K562 (cell line): Measurements from ENCODE around the gene SLC10A4. TPM values are rescaled to one million over a fixed set of nuclear protein-coding genes. Genes with fewer than 3 reads are reported as not detected.

Experiments used
- ATAC-seq: fragments of 200-7000 bp; cut with Tn5 transposase; 3 replicates; pipeline ENCODE4 v1.9.1; 2020; ENCODE audit warnings: moderate library complexity
- BruUV-seq: library from RNA; stranded (reverse); fragments of 400-500 nt; replicated peaks from 2 replicates; lab custom pipeline; 2021; lab: Mats Ljungman, UMichigan
- CTCF ChIA-PET: fragments of 300-600 bp; formaldehyde crosslinking; extraction: SDS; loops from one replicate; lab custom pipeline; 2021; ENCODE audit warnings: low intra/inter-chr PET ratio; lab: Yijun Ruan, JAX
- POLR2A ChIA-PET: fragments of 300-600, 350-650 bp; sonication (Branson Sonifier 250); formaldehyde crosslinking; extraction: SDS; loops from one replicate; lab custom pipeline; 2021; ENCODE audit warnings: antibody characterized with exemption, inconsistent platforms; lab: Yijun Ruan, JAX
- DNase-seq, 4 experiments: peaks; one replicate each; pipeline versions ENCODE4 v3.0.0 to v3.0.0-alpha.2; 2011 to 2018; ENCODE audit warnings: low spot score in 3 of 4, mixed read lengths in 3 of 4; ENCODE audit errors: extremely low read depth in 1 of 4
- FAIRE-seq: peaks from 2 replicates; lab custom pipeline; 2011; peaks lifted over from hg19 to GRCh38; lab: Jason Lieb, UNC
- H2AFZ ChIP-seq: 2 replicates; pipeline ENCODE4 v1.6.0; 2011; ENCODE audit warnings: low read depth, low read length, control low read depth, inconsistent platforms
- H3K27ac ChIP-seq: fragments of 200-600 bp; 3 replicates; pipeline ENCODE4 v1.8.0; 2011; ENCODE audit warnings: low read depth, mild to moderate bottlenecking, control low read depth, inconsistent platforms, low read length, moderate library complexity, mixed read lengths; ENCODE audit errors: extremely low read depth
- H3K27me3 ChIP-seq, 2 experiments: fragments of 300-600 bp in 1 of 2; 2 replicates in 1 of 2; 3 replicates in 1 of 2; pipeline versions ENCODE4 v1.6.0 to v1.8.0; 2011; ENCODE audit warnings: inconsistent platforms in 2 of 2, low read length in 2 of 2, mild to moderate bottlenecking in 1 of 2, mixed read lengths in 1 of 2, moderate library complexity in 1 of 2; ENCODE audit not compliant: control insufficient read depth in 2 of 2, insufficient read depth in 2 of 2
- H3K36me3 ChIP-seq: fragments of 300-600 bp; 3 replicates; pipeline ENCODE4 v1.8.0; 2011; ENCODE audit warnings: mild to moderate bottlenecking, low read length, inconsistent platforms; ENCODE audit not compliant: control insufficient read depth, insufficient read depth
- H3K4me1 ChIP-seq, 2 experiments: fragments of 200-600 bp in 1 of 2; replicated peaks in 1 of 2; 2 replicates in 1 of 2; 3 replicates in 1 of 2; pipeline versions ENCODE4 v1.5.1 to v1.8.0; 2011; ENCODE audit warnings: inconsistent platforms in 2 of 2, low read length in 2 of 2, mild to moderate bottlenecking in 1 of 2, mixed read lengths in 1 of 2, moderate library complexity in 1 of 2; ENCODE audit not compliant: control insufficient read depth in 2 of 2, insufficient read depth in 2 of 2
- H3K4me2 ChIP-seq: 2 replicates; pipeline ENCODE4 v1.6.1; 2011; ENCODE audit warnings: low read length, control low read depth, inconsistent platforms, mixed read lengths; ENCODE audit not compliant: insufficient read depth
- H3K4me3 ChIP-seq: fragments of 200-600 bp; sonication (generic), shearing (Covaris generic); 2 replicates; pipeline ENCODE4 v1.5.1; 2016; ENCODE audit warnings: control low read depth, inconsistent platforms
- H3K79me2 ChIP-seq: fragments of 200-600 bp; 3 replicates; pipeline ENCODE4 v1.8.0; 2011; ENCODE audit warnings: low read length, inconsistent platforms; ENCODE audit not compliant: control insufficient read depth, insufficient read depth
- H3K9ac ChIP-seq, 2 experiments: 2 replicates each; pipeline versions ENCODE4 v1.6.0 to v1.6.1; 2011; ENCODE audit warnings: low read depth in 2 of 2, low read length in 2 of 2, control low read depth in 1 of 2, inconsistent platforms in 1 of 2, mild to moderate bottlenecking in 1 of 2, mixed read lengths in 1 of 2; ENCODE audit not compliant: insufficient read depth in 1 of 2
- H3K9me1 ChIP-seq: one replicate; pipeline ENCODE4 v1.6.0; 2011; ENCODE audit warnings: inconsistent platforms, mild to moderate bottlenecking, low read length, moderate library complexity; ENCODE audit not compliant: control insufficient read depth, insufficient read depth
- H3K9me3 ChIP-seq: replicated peaks from 2 replicates; pipeline ENCODE4 v1.5.1; 2011; ENCODE audit warnings: low read depth, low read length, inconsistent platforms; ENCODE audit not compliant: control insufficient read depth, insufficient read depth
- H4K20me1 ChIP-seq: replicated peaks from 2 replicates; pipeline ENCODE4 v1.6.1; 2011; ENCODE audit warnings: low read length, inconsistent platforms, mixed read lengths; ENCODE audit not compliant: control insufficient read depth, insufficient read depth
- C11orf30 ChIP-seq: fragments of 450-650 bp; IDR thresholded peaks from 2 replicates; pipeline ENCODE4 v1.6.1; 2016; ENCODE audit warnings: low read depth, mild to moderate bottlenecking
- CEBPZ ChIP-seq: fragments of 150-350 bp; IDR thresholded peaks from 2 replicates; pipeline ENCODE4 v1.6.1; 2014; ENCODE audit warnings: low read depth, mild to moderate bottlenecking, low read length, borderline replicate concordance
- CREM ChIP-seq: IDR thresholded peaks from 2 replicates; pipeline ENCODE4 v1.6.1; 2014; ENCODE audit warnings: antibody characterized with exemption, low read depth
- ELF2 ChIP-seq: fragments of 250-450 bp; sonication (Bioruptor Pico); IDR thresholded peaks from 2 replicates; pipeline ENCODE4 v1.5.0; 2021; ENCODE audit warnings: mild to moderate bottlenecking
- GABPB1 ChIP-seq: sonication (generic); formaldehyde crosslinking; IDR thresholded peaks from 2 replicates; pipeline ENCODE4 v1.8.0; 2022; ENCODE audit warnings: mild to moderate bottlenecking, missing genetic modification reagents
- GTF2E2 ChIP-seq: fragments of 200-800 bp; sonication (Bioruptor generic); IDR thresholded peaks from 2 replicates; pipeline ENCODE4 v1.6.1; 2016; ENCODE audit warnings: missing genetic modification characterization, missing compliant biosample characterization
- HNRNPUL1 ChIP-seq: fragments of 200-400 bp; formaldehyde crosslinking; IDR thresholded peaks from 2 replicates; pipeline ENCODE4 v1.6.1; 2017; ENCODE audit warnings: low read length
- RBM22 ChIP-seq: fragments of 200-400 bp; formaldehyde crosslinking; IDR thresholded peaks from 2 replicates; pipeline ENCODE4 v1.6.1; 2018; ENCODE audit warnings: low read length, low read depth; ENCODE audit not compliant: poor library complexity, severe bottlenecking
- ZEB2 ChIP-seq: fragments of 450-650 bp; IDR thresholded peaks from 2 replicates; pipeline ENCODE4 v1.6.1; 2016
- WGBS: fragments of 100-300 bp; shearing (Covaris generic); methylation state at CpG from one replicate; pipeline ENCODE4 v1.1.6; 2016; ENCODE audit warnings: low coverage, mixed read lengths; ENCODE audit not compliant: insufficient coverage; ENCODE audit errors: missing lambda C conversion rate; 5-methylcytosine and 5-hydroxymethylcytosine counted together
- in situ Hi-C: fragments of 300-500 bp; cut with MboI; formaldehyde crosslinking; loops from 4 replicates; pipeline ENCODE4 v1.15.0; 2018; ENCODE audit warnings: inconsistent platforms, mixed read lengths
- intact Hi-C: fragments of 100-400 bp; cut with micrococcal nuclease; formaldehyde crosslinking; loops from 2 replicates; pipeline ENCODE4 v1.14.2; 2022
- polyA plus RNA-seq, 8 experiments: library from polyadenylated mRNA; depleted of rRNA in 4 of 8; stranded (reverse) in 5 of 8; unstranded in 3 of 8; fragments of >200 nt; fragmentation: Nextera tagmentation in 2 of 8; fragmentation: Illumina TruSeq in 1 of 8; extraction: Ambion mirVana in 2 of 8; extraction: Trizol in 1 of 8; gene quantifications; 2 replicates each; pipeline versions ENCODE4 v1.2.1 to v1.2.3, GENCODE V29; 2011 to 2014; ENCODE audit warnings: inconsistent platforms in 1 of 8, missing spikeins in 1 of 8
- total RNA-seq, 7 experiments: library from RNA; depleted of rRNA in 6 of 7; stranded (reverse); fragments of >200 nt in 6 of 7; fragmentation: Illumina TruSeq in 2 of 7; extraction: Trizol in 2 of 7; gene quantifications; 2 replicates each; pipeline versions ENCODE4 v1.2.1 to v1.2.3, GENCODE V29; 2011 to 2021; ENCODE audit warnings: low replicate concordance in 1 of 7
- TF ChIP-seq, protein P1 (sequence below), 2 experiments: IDR thresholded peaks in 1 of 2; conservative IDR thresholded peaks in 1 of 2; 2 replicates each; pipeline ENCODE4 v1.6.1; 2016; ENCODE audit warnings: low read depth in 2 of 2, mild to moderate bottlenecking in 1 of 2, missing compliant biosample characterization in 1 of 2, missing genetic modification characterization in 1 of 2, moderate library complexity in 1 of 2
- TF ChIP-seq, protein P2 (sequence below): fragments of 450-650 bp; IDR thresholded peaks from 2 replicates; pipeline ENCODE4 v1.7.0; 2016; ENCODE audit warnings: borderline replicate concordance

SLC10A4 gene
- total and polyA plus RNA-seq, 9 of the 15 experiments (the other 6 are each of a cell fraction or from before 2014, with no cell fraction given), result 2.5 to 16.9 (median 9.3) TPM

GRCh38 chr4:48503233-48504025, 20.3 kb downstream of the SLC10A4 start:
- no peak for DNase-seq
- Histone ChIP-seq H3K4me3 (no peak overlapping the region), H2AFZ (no peak overlapping the region), H3K9me1 (no peaks in the 10 kb centered on the region), H3K79me2 (no peaks in the 10 kb centered on the region), H3K27ac (peak overlapping the region; percentile 11; the same call in 1 of the 3 replicates), H3K4me1 (peaks cover 0 to 3% of the 10 kb centered on the region in 2 experiments; a peak in 2 of 5 replicates), H3K36me3 (peaks cover 50% of the 10 kb centered on the region; the same call in 2 of the 3 replicates), H3K27me3 (no peaks in the 10 kb centered on the region), H3K9me3 (no peaks in the 10 kb centered on the region), H4K20me1 (no peaks in the 10 kb centered on the region), H3K9ac (no peak overlapping the region), H3K4me2 (no peak overlapping the region)
- no TSS peak for BruUV-seq
- ATAC-seq, result no peak
- intact Hi-C loops (no loop called here), in situ Hi-C loops (no loop called here)
- WGBS, result 60% methylated on average over 4 of the region's 4 CpGs
- no peak for FAIRE-seq
- ChIA-PET CTCF (no interaction called here), POLR2A (no interaction called here)
- TF ChIP-seq GABPB1 (CRISPR knock-in tag), result no peak
- no peak for TF ChIP-seq HNRNPUL1
- no peak for TF ChIP-seq ZEB2
- no peak for TF ChIP-seq GTF2E2
- no peak for TF ChIP-seq CREM
- TF ChIP-seq C11orf30, result no peak
- no peak for TF ChIP-seq ELF2
- TF ChIP-seq RBM22, result no peak
- TF ChIP-seq, protein P1, sequence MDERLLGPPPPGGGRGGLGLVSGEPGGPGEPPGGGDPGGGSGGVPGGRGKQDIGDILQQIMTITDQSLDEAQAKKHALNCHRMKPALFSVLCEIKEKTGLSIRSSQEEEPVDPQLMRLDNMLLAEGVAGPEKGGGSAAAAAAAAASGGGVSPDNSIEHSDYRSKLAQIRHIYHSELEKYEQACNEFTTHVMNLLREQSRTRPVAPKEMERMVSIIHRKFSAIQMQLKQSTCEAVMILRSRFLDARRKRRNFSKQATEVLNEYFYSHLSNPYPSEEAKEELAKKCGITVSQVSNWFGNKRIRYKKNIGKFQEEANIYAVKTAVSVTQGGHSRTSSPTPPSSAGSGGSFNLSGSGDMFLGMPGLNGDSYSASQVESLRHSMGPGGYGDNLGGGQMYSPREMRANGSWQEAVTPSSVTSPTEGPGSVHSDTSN (CRISPR knock-in tag; IDR thresholded peaks at IDR 0.05; ENCODE audit: low read depth), result no peak
- TF ChIP-seq, protein P1 (tag; conservative IDR thresholded peaks at IDR 0.05; ENCODE audit: low read depth), result no peak
- TF ChIP-seq CEBPZ, result no peak
- TF ChIP-seq, protein P2, sequence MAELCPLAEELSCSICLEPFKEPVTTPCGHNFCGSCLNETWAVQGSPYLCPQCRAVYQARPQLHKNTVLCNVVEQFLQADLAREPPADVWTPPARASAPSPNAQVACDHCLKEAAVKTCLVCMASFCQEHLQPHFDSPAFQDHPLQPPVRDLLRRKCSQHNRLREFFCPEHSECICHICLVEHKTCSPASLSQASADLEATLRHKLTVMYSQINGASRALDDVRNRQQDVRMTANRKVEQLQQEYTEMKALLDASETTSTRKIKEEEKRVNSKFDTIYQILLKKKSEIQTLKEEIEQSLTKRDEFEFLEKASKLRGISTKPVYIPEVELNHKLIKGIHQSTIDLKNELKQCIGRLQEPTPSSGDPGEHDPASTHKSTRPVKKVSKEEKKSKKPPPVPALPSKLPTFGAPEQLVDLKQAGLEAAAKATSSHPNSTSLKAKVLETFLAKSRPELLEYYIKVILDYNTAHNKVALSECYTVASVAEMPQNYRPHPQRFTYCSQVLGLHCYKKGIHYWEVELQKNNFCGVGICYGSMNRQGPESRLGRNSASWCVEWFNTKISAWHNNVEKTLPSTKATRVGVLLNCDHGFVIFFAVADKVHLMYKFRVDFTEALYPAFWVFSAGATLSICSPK, result no peak
